SK-N-SH (cell line): ENCODE measurements around the gene ATP6V1G2. TPM values are rescaled to one million over a fixed set of nuclear protein-coding genes. Genes with fewer than 3 reads are reported as not detected.

Source experiments
- CTCF ChIA-PET: fragments of 300-600, 350-600 bp; formaldehyde crosslinking; extraction: SDS; loops from one replicate; lab custom pipeline; 2021; lab: Yijun Ruan, JAX
- POLR2A ChIA-PET: fragments of 350-600 bp; sonication (Branson Sonifier 250); formaldehyde crosslinking; extraction: SDS; loops from one replicate; lab custom pipeline; 2020; ENCODE audit warnings: antibody characterized with exemption, inconsistent platforms; lab: Yijun Ruan, JAX
- DNase-seq: peaks from one replicate; pipeline ENCODE4 v3.0.0; 2012
- H2AFZ ChIP-seq: fragments of 200-600 bp; sonication (generic); 2 replicates; pipeline ENCODE4 v1.8.1; 2016; ENCODE audit warnings: antibody characterized with exemption, mild to moderate bottlenecking, low read depth
- H3F3A ChIP-seq: fragments of 200-600 bp; sonication (generic); replicated peaks from 2 replicates; pipeline ENCODE3; 2016; ENCODE audit warnings: antibody characterized with exemption, mild to moderate bottlenecking; ENCODE audit not compliant: insufficient read depth
- H3K27ac ChIP-seq, 2 experiments: fragments of 200-500 bp in 1 of 2; fragments of 200-600 bp in 1 of 2; sonication (Bioruptor generic) in 1 of 2; sonication (generic), shearing (Covaris generic) in 1 of 2; 2 replicates each; pipeline versions ENCODE4 v1.5.1 to v1.6.1; 2014 to 2016; ENCODE audit warnings: low read depth in 2 of 2, inconsistent platforms in 1 of 2, low read length in 1 of 2, mild to moderate bottlenecking in 1 of 2, mixed read lengths in 1 of 2
- H3K27me3 ChIP-seq: fragments of 200-600 bp; sonication (generic), shearing (Covaris generic); 2 replicates; pipeline ENCODE4 v1.6.1; 2016; ENCODE audit warnings: mixed run types; ENCODE audit not compliant: insufficient read depth
- H3K36me3 ChIP-seq, 2 experiments: fragments of 200-500 bp in 1 of 2; fragments of 200-600 bp in 1 of 2; sonication (Bioruptor generic) in 1 of 2; sonication (generic) in 1 of 2; replicated peaks in 1 of 2; 2 replicates each; pipeline versions ENCODE3 to v1.5.1; 2014 to 2016; ENCODE audit warnings: low read length in 1 of 2, mild to moderate bottlenecking in 1 of 2; ENCODE audit not compliant: insufficient read depth in 2 of 2, control insufficient read depth in 1 of 2
- H3K4me1 ChIP-seq, 2 experiments: fragments of 200-500 bp in 1 of 2; fragments of 200-600 bp in 1 of 2; sonication (Bioruptor generic) in 1 of 2; sonication (generic), shearing (Covaris generic) in 1 of 2; 2 replicates each; pipeline versions ENCODE4 v1.5.1 to v1.6.1; 2014 to 2016; ENCODE audit warnings: low read depth in 1 of 2, low read length in 1 of 2, mixed run types in 1 of 2; ENCODE audit not compliant: insufficient read depth in 2 of 2, control insufficient read depth in 1 of 2
- H3K4me2 ChIP-seq: fragments of 200-600 bp; sonication (generic), shearing (Covaris generic); 2 replicates; pipeline ENCODE4 v1.6.1; 2017; ENCODE audit warnings: mixed run types
- H3K4me3 ChIP-seq, 2 experiments: fragments of 200-500 bp in 1 of 2; fragments of 200-600 bp in 1 of 2; sonication (Bioruptor generic) in 1 of 2; sonication (generic), shearing (Covaris generic) in 1 of 2; 2 replicates each; pipeline versions ENCODE4 v1.5.1 to v1.8.1; 2014 to 2016; ENCODE audit warnings: low read depth in 2 of 2, inconsistent platforms in 1 of 2, low read length in 1 of 2, mild to moderate bottlenecking in 1 of 2, mixed read lengths in 1 of 2, moderate library complexity in 1 of 2
- H3K79me2 ChIP-seq: fragments of 200-600 bp; sonication (generic); 2 replicates; pipeline ENCODE4 v1.8.1; 2017; ENCODE audit warnings: mild to moderate bottlenecking; ENCODE audit not compliant: insufficient read depth
- H3K9ac ChIP-seq: fragments of 200-600 bp; sonication (generic); 2 replicates; pipeline ENCODE4 v1.6.1; 2017; ENCODE audit warnings: mixed run types
- H3K9me2 ChIP-seq: fragments of 200-600 bp; sonication (generic); 2 replicates; pipeline ENCODE4 v1.6.1; 2017; ENCODE audit warnings: mixed run types
- H3K9me3 ChIP-seq: fragments of 200-600 bp; sonication (generic); 2 replicates; pipeline ENCODE4 v1.6.1; 2017; ENCODE audit warnings: mixed run types, mild to moderate bottlenecking, moderate library complexity
- H4K20me1 ChIP-seq: fragments of 200-600 bp; sonication (generic); 2 replicates; pipeline ENCODE4 v1.6.1; 2017; ENCODE audit warnings: mild to moderate bottlenecking, mixed run types; ENCODE audit not compliant: insufficient read depth
- CHD2 ChIP-seq: fragments of 150-350 bp; IDR thresholded peaks from 2 replicates; pipeline ENCODE4 v1.6.1; 2018; ENCODE audit warnings: low read length; ENCODE audit not compliant: partially characterized antibody
- CTCF ChIP-seq: fragments of 200-600 bp; sonication (generic); IDR thresholded peaks from 2 replicates; pipeline ENCODE4 v1.6.1; 2017; ENCODE audit warnings: antibody characterized with exemption, mild to moderate bottlenecking, moderate library complexity
- ELF1 ChIP-seq: IDR thresholded peaks from 2 replicates; pipeline ENCODE4 v1.4.0; 2012
- EZH2phosphoT487 ChIP-seq: fragments of 200-600 bp; sonication (generic); IDR thresholded peaks from 2 replicates; pipeline ENCODE4 v1.6.1; 2017; ENCODE audit warnings: low read depth, mixed run types, mild to moderate bottlenecking, antibody characterized with exemption, moderate library complexity, borderline replicate concordance
- FOSL2 ChIP-seq: IDR thresholded peaks from 2 replicates; pipeline ENCODE4 v1.4.0; 2012; ENCODE audit warnings: low read depth, mild to moderate bottlenecking, moderate library complexity, borderline replicate concordance
- JUND ChIP-seq: IDR thresholded peaks from 2 replicates; pipeline ENCODE4 v1.4.0; 2012
- MEF2A ChIP-seq: IDR thresholded peaks from 2 replicates; pipeline ENCODE4 v1.4.0; 2012; ENCODE audit warnings: low read depth, borderline replicate concordance
- POLR2AphosphoS5 ChIP-seq: IDR thresholded peaks from 2 replicates; pipeline ENCODE4 v1.6.1; 2012; ENCODE audit warnings: low read depth, low read length
- RCOR1 ChIP-seq: fragments of 150-350 bp; IDR thresholded peaks from 2 replicates; pipeline ENCODE4 v1.6.1; 2017; ENCODE audit warnings: antibody characterized with exemption, low read length
- SMC3 ChIP-seq: IDR thresholded peaks from 2 replicates; pipeline ENCODE4 v1.6.1; 2012; ENCODE audit warnings: low read depth, low read length, improper control_type of control experiment
- TAF1 ChIP-seq: IDR thresholded peaks from 2 replicates; pipeline ENCODE4 v1.6.1; 2012; ENCODE audit warnings: low read depth, mild to moderate bottlenecking, low read length, moderate library complexity, borderline replicate concordance
- TEAD4 ChIP-seq: IDR thresholded peaks from 2 replicates; pipeline ENCODE4 v1.4.0; 2012; ENCODE audit warnings: mild to moderate bottlenecking, borderline replicate concordance; ENCODE audit not compliant: insufficient read depth
- USF1 ChIP-seq: IDR thresholded peaks from 2 replicates; pipeline ENCODE4 v1.4.0; 2012; ENCODE audit warnings: low read depth, borderline replicate concordance
- USF2 ChIP-seq: fragments of 150-350 bp; IDR thresholded peaks from 2 replicates; pipeline ENCODE4 v1.6.1; 2017; ENCODE audit warnings: antibody characterized with exemption, low read length, low read depth, borderline replicate concordance
- YY1 ChIP-seq: IDR thresholded peaks from 2 replicates; pipeline ENCODE4 v1.4.0; 2012; ENCODE audit warnings: low read depth, mild to moderate bottlenecking
- ZBTB33 ChIP-seq: IDR thresholded peaks from 2 replicates; pipeline ENCODE4 v1.4.0; 2012; ENCODE audit warnings: low read depth, borderline replicate concordance
- WGBS: methylation state at CpG from one replicate; pipeline ENCODE4 v1.1.6; 2017; ENCODE audit warnings: low lambda C conversion rate; 5-methylcytosine and 5-hydroxymethylcytosine counted together
- polyA plus RNA-seq, 3 experiments: library from polyadenylated mRNA; depleted of rRNA; stranded (reverse); fragments of >200 nt; gene quantifications; 2 replicates each; pipeline ENCODE4 v1.2.3, GENCODE V29; 2012
- TF ChIP-seq, protein P1 (sequence below): IDR thresholded peaks from 2 replicates; pipeline ENCODE4 v1.6.1; 2012; ENCODE audit warnings: mild to moderate bottlenecking, low read depth, low read length, moderate library complexity

Gene ATP6V1G2
- polyA plus RNA-seq, 1 of the 3 experiments (the other 2 are of a cell fraction): 13.6 TPM

DNA sequence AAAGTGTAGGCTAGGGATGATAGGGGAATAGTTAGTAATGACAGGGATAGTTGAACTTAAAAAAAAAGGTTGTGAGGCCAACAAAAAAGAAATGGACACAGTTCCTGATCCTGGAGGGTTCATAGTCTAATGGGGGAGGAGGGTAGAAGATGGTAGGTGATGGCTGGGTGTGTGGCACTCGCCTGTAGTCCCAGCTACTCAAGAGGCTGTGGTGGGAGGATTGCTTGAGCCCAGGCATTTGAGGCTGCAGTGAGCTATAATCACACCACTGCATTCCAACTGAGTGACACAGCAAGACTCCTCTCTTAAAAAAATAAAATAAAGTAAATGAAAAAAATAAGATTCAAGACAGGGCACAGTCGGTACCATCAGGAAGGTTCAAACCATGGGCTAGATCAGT is 50.8 kb downstream of the ATP6V1G2 start:
- no peak for DNase-seq
- Histone ChIP-seq H3K9me3 (no peaks in the 10 kb centered on the region), H3K4me1 (peaks cover 3 to 7% of the 10 kb centered on the region in 2 experiments; a peak in 2 of 4 replicates), H4K20me1 (no peaks in the 10 kb centered on the region), H3K79me2 (no peaks in the 10 kb centered on the region; the same call in 1 of the 2 replicates), H3K9ac (peak overlapping the region; percentile 78; the same call in 1 of the 2 replicates), H3K4me2 (peak overlapping the region; percentile 84), H3K9me2 (no peaks in the 10 kb centered on the region), H2AFZ (0 out of 2 replicates have a peak overlapping the region, but pooled peaks have one; percentile 94)
- POLR2A ChIA-PET: no interaction called here
- TF ChIP-seq CHD2: no peak
- TF ChIP-seq USF1: no peak
- no peak for TF ChIP-seq TEAD4
- no peak for TF ChIP-seq YY1
- TF ChIP-seq RCOR1: no peak
- no peak for TF ChIP-seq TAF1
- no peak for TF ChIP-seq MEF2A
- TF ChIP-seq CTCF: no peak
- TF ChIP-seq, protein P1, sequence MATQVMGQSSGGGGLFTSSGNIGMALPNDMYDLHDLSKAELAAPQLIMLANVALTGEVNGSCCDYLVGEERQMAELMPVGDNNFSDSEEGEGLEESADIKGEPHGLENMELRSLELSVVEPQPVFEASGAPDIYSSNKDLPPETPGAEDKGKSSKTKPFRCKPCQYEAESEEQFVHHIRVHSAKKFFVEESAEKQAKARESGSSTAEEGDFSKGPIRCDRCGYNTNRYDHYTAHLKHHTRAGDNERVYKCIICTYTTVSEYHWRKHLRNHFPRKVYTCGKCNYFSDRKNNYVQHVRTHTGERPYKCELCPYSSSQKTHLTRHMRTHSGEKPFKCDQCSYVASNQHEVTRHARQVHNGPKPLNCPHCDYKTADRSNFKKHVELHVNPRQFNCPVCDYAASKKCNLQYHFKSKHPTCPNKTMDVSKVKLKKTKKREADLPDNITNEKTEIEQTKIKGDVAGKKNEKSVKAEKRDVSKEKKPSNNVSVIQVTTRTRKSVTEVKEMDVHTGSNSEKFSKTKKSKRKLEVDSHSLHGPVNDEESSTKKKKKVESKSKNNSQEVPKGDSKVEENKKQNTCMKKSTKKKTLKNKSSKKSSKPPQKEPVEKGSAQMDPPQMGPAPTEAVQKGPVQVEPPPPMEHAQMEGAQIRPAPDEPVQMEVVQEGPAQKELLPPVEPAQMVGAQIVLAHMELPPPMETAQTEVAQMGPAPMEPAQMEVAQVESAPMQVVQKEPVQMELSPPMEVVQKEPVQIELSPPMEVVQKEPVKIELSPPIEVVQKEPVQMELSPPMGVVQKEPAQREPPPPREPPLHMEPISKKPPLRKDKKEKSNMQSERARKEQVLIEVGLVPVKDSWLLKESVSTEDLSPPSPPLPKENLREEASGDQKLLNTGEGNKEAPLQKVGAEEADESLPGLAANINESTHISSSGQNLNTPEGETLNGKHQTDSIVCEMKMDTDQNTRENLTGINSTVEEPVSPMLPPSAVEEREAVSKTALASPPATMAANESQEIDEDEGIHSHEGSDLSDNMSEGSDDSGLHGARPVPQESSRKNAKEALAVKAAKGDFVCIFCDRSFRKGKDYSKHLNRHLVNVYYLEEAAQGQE: no peak
- TF ChIP-seq JUND: no peak
- no peak for TF ChIP-seq ELF1
- TF ChIP-seq USF2: no peak
- TF ChIP-seq EZH2phosphoT487: no peak
- no peak for TF ChIP-seq ZBTB33
- no peak for TF ChIP-seq SMC3
- TF ChIP-seq FOSL2: no peak
- TF ChIP-seq POLR2AphosphoS5: no peak
- TF ChIP-seq, all 33 proteins: peak for 0
- H3K27me3 ChIP-seq: no peaks in the 10 kb centered on the region; the same call in 1 of the 2 replicates
- CTCF ChIA-PET: interaction anchor here (1.3 to 6.8 kb wide), 4 partner anchors 30 to 102 kb away, joined by 3 to 40 read pairs (median 10); partner anchors contain the start of genes ATP6V1G2 and NFKBIL1
- H3K4me3 ChIP-seq: peak overlapping the region; percentile 49 to 80; a peak in 3 of 4 replicates
- 45% methylated on average over 2 of the region's 2 CpGs for WGBS
- H3K36me3 ChIP-seq: no peaks in the 10 kb centered on the region
- H3K27ac ChIP-seq: peak overlapping the region in 1 of 2 experiments; percentile 67; a peak in 3 of 4 replicates
- H3F3A ChIP-seq: peaks cover 21% of the 10 kb centered on the region
